T-cell (primary cell): Measurements from ENCODE around the gene NCDN. TPM values are rescaled to one million over a fixed set of nuclear protein-coding genes. Genes with fewer than 3 reads are reported as not detected.
"Not testable (repeated sequence)": the region's sequence is repeated elsewhere in the genome, so short reads cannot be mapped to it uniquely, and the experiment has no call there.

Experiments
- ATAC-seq, 4 experiments: fragments of 200-7000 bp in 3 of 4; fragments of 150-1000 bp in 1 of 4; cut with Tn5 transposase; replicated peaks in 1 of 4; 1 replicate in 3 of 4; 2 replicates in 1 of 4; pipeline ENCODE4 v1.10.0; 2021; ENCODE audit warnings: moderate library complexity in 3 of 4, mild to moderate bottlenecking in 2 of 4, moderate number of reproducible peaks in 1 of 4
- CTCF ChIA-PET, 2 donors: fragments of 300-600 bp; sonication (Branson Sonifier 250); formaldehyde crosslinking; loops; one replicate each; lab custom pipeline; 2022; ENCODE audit warnings: antibody characterized with exemption in 2 of 2; lab: Charles Lee
- POLR2A ChIA-PET, 2 donors: fragments of 300-600 bp; sonication (Branson Sonifier 250); formaldehyde crosslinking; loops; one replicate each; lab custom pipeline; 2022; ENCODE audit warnings: antibody characterized with exemption in 2 of 2; lab: Charles Lee
- DNase-seq, 35 experiments: peaks; one replicate each; pipeline versions ENCODE4 v3.0.0 to v3.0.0-alpha.2; 2013 to 2023
- H3K27ac ChIP-seq: one replicate; pipeline ENCODE4 v1.5.1; 2013; ENCODE audit warnings: low read length
- H3K27me3 ChIP-seq, 2 experiments: replicated peaks in 1 of 2; 1 replicate in 1 of 2; 2 replicates in 1 of 2; pipeline versions ENCODE4 v1.6.1 to v1.7.0; 2013; ENCODE audit warnings: low read length in 1 of 2, mixed read lengths in 1 of 2; ENCODE audit not compliant: control insufficient read depth in 2 of 2, insufficient read depth in 2 of 2; ENCODE audit errors: extremely low read depth in 1 of 2
- H3K36me3 ChIP-seq, 2 donors: 1 replicate in 1 of 2; 2 replicates in 1 of 2; pipeline versions ENCODE4 v1.6.1 to v1.7.0; 2013; ENCODE audit warnings: low read length in 1 of 2; ENCODE audit not compliant: control insufficient read depth in 2 of 2, insufficient read depth in 1 of 2; ENCODE audit errors: extremely low read depth in 1 of 2
- H3K4me1 ChIP-seq, 2 experiments: 1 replicate in 1 of 2; 2 replicates in 1 of 2; pipeline versions ENCODE4 v1.6.1 to v1.7.0; 2013; ENCODE audit warnings: low read length in 2 of 2, mixed read lengths in 1 of 2; ENCODE audit not compliant: insufficient read depth in 2 of 2, control insufficient read depth in 1 of 2; ENCODE audit errors: extremely low read depth in 1 of 2
- H3K4me3 ChIP-seq, 2 donors: 1 replicate in 1 of 2; 2 replicates in 1 of 2; pipeline versions ENCODE4 v1.5.1 to v1.7.0; 2013; ENCODE audit warnings: mild to moderate bottlenecking in 2 of 2, low read length in 1 of 2, moderate library complexity in 1 of 2; ENCODE audit not compliant: control insufficient read depth in 1 of 2; ENCODE audit errors: extremely low read depth in 1 of 2
- H3K9me3 ChIP-seq: 2 replicates; pipeline ENCODE4 v1.7.0; 2013
- H3K27ac Mint-ChIP-seq, 2 donors: one replicate each; pipeline ENCODE4 v1.8.0; 2020 to 2021; ENCODE audit warnings: mild to moderate bottlenecking in 2 of 2, mixed read lengths in 2 of 2
- H3K27me3 Mint-ChIP-seq, 2 donors: one replicate each; pipeline ENCODE4 v1.8.0; 2021 to 2022; ENCODE audit warnings: mixed read lengths in 2 of 2
- H3K36me3 Mint-ChIP-seq: one replicate; pipeline ENCODE4 v1.8.0; 2021; ENCODE audit warnings: mixed read lengths
- H3K4me1 Mint-ChIP-seq, 3 donors: one replicate each; pipeline ENCODE4 v1.8.0; 2020 to 2022; ENCODE audit warnings: mixed read lengths in 3 of 3, mild to moderate bottlenecking in 1 of 3
- H3K4me3 Mint-ChIP-seq, 3 donors: one replicate each; pipeline ENCODE4 v1.8.0; 2020 to 2022; ENCODE audit warnings: mild to moderate bottlenecking in 3 of 3, mixed read lengths in 3 of 3, moderate library complexity in 3 of 3
- H3K9me3 Mint-ChIP-seq, 3 donors: one replicate each; pipeline ENCODE4 v1.8.0; 2020 to 2022; ENCODE audit warnings: mixed read lengths in 3 of 3
- WGBS: methylation state at CpG from one replicate; pipeline ENCODE4 v1.1.5; 2013; ENCODE audit warnings: missing lambda C conversion rate; ENCODE audit not compliant: insufficient coverage; 5-methylcytosine and 5-hydroxymethylcytosine counted together
- total RNA-seq, 35 experiments: library from RNA in 6 of 35; stranded (reverse) in 6 of 35; fragments of 120-200 nt in 1 of 35; gene quantifications; one replicate each; pipeline versions ENCODE4 v1.2.1 to v1.2.4 and lab custom pipeline; 2013 to 2026

The NCDN gene
- total RNA-seq, 5 donors from 2014 or later (not counting 1 experiment from before 2014, with no cell fraction given) = 19.8 to 34.0 (median 31.4) TPM

- no peaks in the 10 kb centered on the region for H3K27me3 Mint-ChIP-seq
- no peak overlapping the region for H3K4me3 ChIP-seq
- POLR2A ChIA-PET = no interaction called here
- CTCF ChIA-PET = no interaction called here
- ATAC-seq = no peak
- H3K27ac Mint-ChIP-seq = no peak overlapping the region
- H3K27ac ChIP-seq = no peak overlapping the region
- no peak for DNase-seq
- peaks cover 9 to 40% of the 10 kb centered on the region in 2 experiments for H3K4me1 ChIP-seq
- H3K4me3 Mint-ChIP-seq = peak overlapping the region in 2 of 3 donors; percentile 47 to 94
- peaks cover 4% of the 10 kb centered on the region for H3K36me3 Mint-ChIP-seq
- H3K4me1 Mint-ChIP-seq = peaks cover 24 to 31% (median 28%) of the 10 kb centered on the region in 3 donors
- H3K27me3 ChIP-seq = peaks cover 0 to 6% of the 10 kb centered on the region in 2 experiments
- 94% methylated on average over 24 of the region's 30 CpGs for WGBS
- no peaks in the 10 kb centered on the region for H3K9me3 ChIP-seq
- H3K9me3 Mint-ChIP-seq = no peaks in the 10 kb centered on the region
- H3K36me3 ChIP-seq = no peaks in the 10 kb centered on the region
These were observed 17.2 kb downstream of the NCDN start for GRCh38 chr1:35574655-35575415.

GRCh38 chr1:35575416-35575958, 17.9 kb downstream of the NCDN start:
- POLR2A ChIA-PET = no interaction called here
- Histone ChIP-seq H3K4me1 (peaks cover 9 to 40% of the 10 kb centered on the region in 2 experiments), H3K27ac (no peak overlapping the region), H3K4me3 (no peak overlapping the region), H3K36me3 (no peaks in the 10 kb centered on the region), H3K27me3 (peaks cover 0 to 6% of the 10 kb centered on the region in 2 experiments), H3K9me3 (no peaks in the 10 kb centered on the region)
- Mint-ChIP-seq H3K9me3 (no peaks in the 10 kb centered on the region), H3K4me1 (peaks cover 24 to 31% (median 28%) of the 10 kb centered on the region in 3 donors), H3K27me3 (no peaks in the 10 kb centered on the region), H3K4me3 (peak overlapping the region; percentile 13 to 94 (median 47)), H3K27ac (peak overlapping the region in 1 of 2 donors; percentile 0), H3K36me3 (peaks cover 4% of the 10 kb centered on the region)
- DNase-seq (no peak), ATAC-seq (no peak)
- CTCF ChIA-PET = no interaction called here
- WGBS = 94% methylated on average over 5 of the region's 5 CpGs

GRCh38 chr1:35576061-35576765, 18.6 kb downstream of the NCDN start:
- ATAC-seq (no peak), DNase-seq (no peak)
- H3K27ac Mint-ChIP-seq = peak overlapping the region; percentile 49 to 64
- H3K36me3 ChIP-seq = no peaks in the 10 kb centered on the region
- ChIA-PET CTCF (no interaction called here), POLR2A (no interaction called here)
- H3K36me3 Mint-ChIP-seq = peaks cover 4% of the 10 kb centered on the region
- no peaks in the 10 kb centered on the region for H3K27me3 Mint-ChIP-seq
- peak overlapping the region; percentile 14 to 25 for H3K4me3 ChIP-seq
- peaks cover 9 to 40% of the 10 kb centered on the region in 2 experiments for H3K4me1 ChIP-seq
- peaks cover 0 to 6% of the 10 kb centered on the region in 2 experiments for H3K27me3 ChIP-seq
- no peaks in the 10 kb centered on the region for H3K9me3 ChIP-seq
- no peak overlapping the region for H3K27ac ChIP-seq
- H3K4me1 Mint-ChIP-seq = peaks cover 24 to 31% (median 28%) of the 10 kb centered on the region in 3 donors
- H3K4me3 Mint-ChIP-seq = peak overlapping the region; percentile 78 to 94 (median 78)
- 92% methylated on average over 9 of the region's 10 CpGs for WGBS
- no peaks in the 10 kb centered on the region for H3K9me3 Mint-ChIP-seq

GRCh38 chr1:35576766-35577070, 19.1 kb downstream of the NCDN start:
- H3K27me3 ChIP-seq, H3K27me3 Mint-ChIP-seq, ATAC-seq, H3K36me3 Mint-ChIP-seq, H3K36me3 ChIP-seq, H3K9me3 Mint-ChIP-seq, DNase-seq, POLR2A ChIA-PET, H3K27ac ChIP-seq, H3K9me3 ChIP-seq, CTCF ChIA-PET: not testable (repeated sequence)
- H3K4me3 Mint-ChIP-seq = peak overlapping the region; percentile 83 to 94 (median 87)
- H3K27ac Mint-ChIP-seq = peak overlapping the region; percentile 49 to 64
- Histone ChIP-seq H3K4me1 (peaks cover 9 to 40% of the 10 kb centered on the region in 2 experiments), H3K4me3 (peak overlapping the region; percentile 25 to 62)
- H3K4me1 Mint-ChIP-seq = peaks cover 24 to 31% (median 28%) of the 10 kb centered on the region in 3 donors
- 35% methylated on average over 37 of the region's 37 CpGs for WGBS

GRCh38 chr1:35577071-35577998, 19.7 kb downstream of the NCDN start:
- DNase-seq (peak in 34 of 35 experiments; percentile 39 to 74 (median 58)), ATAC-seq (peak; percentile 84 to 91 (median 88))
- H3K36me3 ChIP-seq = no peaks in the 10 kb centered on the region
- peaks cover 9 to 40% of the 10 kb centered on the region in 2 experiments for H3K4me1 ChIP-seq
- CTCF ChIA-PET = interaction anchor here in 1 of 2 donors (1.0 kb wide), 1 partner anchor 8 kb away, joined by 9 read pairs; no protein-coding TSS in a partner anchor
- H3K9me3 ChIP-seq = no peaks in the 10 kb centered on the region
- peak overlapping the region; percentile 71 to 87 for H3K27ac Mint-ChIP-seq
- H3K4me3 ChIP-seq = peak overlapping the region; percentile 62 to 82
- no peaks in the 10 kb centered on the region for H3K27me3 Mint-ChIP-seq
- H3K4me1 Mint-ChIP-seq = peaks cover 24 to 31% (median 28%) of the 10 kb centered on the region in 3 donors
- peaks cover 4% of the 10 kb centered on the region for H3K36me3 Mint-ChIP-seq
- peaks cover 0 to 6% of the 10 kb centered on the region in 2 experiments for H3K27me3 ChIP-seq
- H3K27ac ChIP-seq = no peak overlapping the region
- 4% methylated on average over 66 of the region's 70 CpGs for WGBS
- no peaks in the 10 kb centered on the region for H3K9me3 Mint-ChIP-seq
- H3K4me3 Mint-ChIP-seq = peak overlapping the region; percentile 83 to 94 (median 87)
- POLR2A ChIA-PET = interaction anchor here in 1 of 2 donors (0.7 kb wide), 1 partner anchor 82 kb away, joined by 6 read pairs; no protein-coding TSS in a partner anchor
